ACHN (cell line): Measurements from ENCODE around the gene NEUROG1.
"Not testable (repeated sequence)": the region's sequence is repeated elsewhere in the genome, so short reads cannot be mapped to it uniquely, and the experiment has no call there.

Experiments used
- DNase-seq: peaks from one replicate; pipeline ENCODE4 v3.0.0-alpha.2; 2015
- in situ Hi-C: cut with HindIII; loops from 2 replicates; pipeline ENCODE4 v1.10.0; 2017; ENCODE audit warnings: low sequenced_read_pairs, low pct_ligation_motif_present, low pct_unique_long_range_greater_than_20kb

NEUROG1 gene

GRCh38 chr5:135545099-135545498 lies 9.3 kb upstream of the NEUROG1 start:
- DNase-seq: no peak
- in situ Hi-C loops: no loop called here

DNA sequence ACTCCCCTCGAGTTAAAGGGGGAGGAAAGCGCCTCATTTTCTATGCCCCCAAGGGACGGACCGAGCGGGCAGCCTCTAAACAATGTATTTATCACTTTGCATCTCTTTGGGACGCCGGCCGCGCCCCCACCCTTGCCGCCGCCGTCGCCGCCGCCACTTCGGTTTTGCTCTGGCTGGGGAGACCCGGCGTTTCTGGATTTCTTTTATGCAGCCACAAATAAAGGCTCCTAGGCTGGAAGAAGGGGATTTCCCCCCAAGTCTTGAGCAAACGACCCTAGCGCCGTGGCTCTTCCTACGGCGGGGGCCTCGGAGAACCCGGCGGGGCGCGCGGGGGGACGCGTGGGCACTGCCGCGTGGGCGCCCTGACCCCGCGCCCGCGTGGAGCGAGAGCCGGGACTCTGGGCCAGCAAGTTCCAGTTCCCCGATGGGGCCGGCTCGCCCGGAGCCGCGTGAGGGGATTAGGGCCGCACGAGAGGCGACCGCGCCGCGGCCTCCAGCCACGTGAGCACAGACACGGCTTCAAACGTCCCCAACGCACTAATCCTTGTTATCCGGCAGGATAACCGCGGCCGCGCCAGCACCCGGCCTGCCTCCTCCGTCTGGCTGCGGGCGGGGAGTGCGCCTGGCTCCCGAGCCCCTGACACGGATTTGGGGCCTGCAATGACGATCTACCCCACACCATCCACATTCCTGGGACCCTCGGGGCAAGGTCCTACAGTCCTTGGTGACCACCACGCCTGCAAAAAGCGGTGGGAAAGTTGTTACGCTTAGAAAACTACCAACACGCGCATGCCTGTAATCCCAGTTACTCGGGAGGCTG lies 7.9 kb upstream of the NEUROG1 start:
- in situ Hi-C loops: no loop called here
- DNase-seq: no peak

GRCh38 chr5:135543001-135543484 lies 7.3 kb upstream of the NEUROG1 start:
- in situ Hi-C loops: no loop called here
- no peak for DNase-seq

- no peak for DNase-seq
- in situ Hi-C loops: no loop called here
Observed at GRCh38 chr5:135541807-135542502, 6.2 kb upstream of the NEUROG1 start.

DNA sequence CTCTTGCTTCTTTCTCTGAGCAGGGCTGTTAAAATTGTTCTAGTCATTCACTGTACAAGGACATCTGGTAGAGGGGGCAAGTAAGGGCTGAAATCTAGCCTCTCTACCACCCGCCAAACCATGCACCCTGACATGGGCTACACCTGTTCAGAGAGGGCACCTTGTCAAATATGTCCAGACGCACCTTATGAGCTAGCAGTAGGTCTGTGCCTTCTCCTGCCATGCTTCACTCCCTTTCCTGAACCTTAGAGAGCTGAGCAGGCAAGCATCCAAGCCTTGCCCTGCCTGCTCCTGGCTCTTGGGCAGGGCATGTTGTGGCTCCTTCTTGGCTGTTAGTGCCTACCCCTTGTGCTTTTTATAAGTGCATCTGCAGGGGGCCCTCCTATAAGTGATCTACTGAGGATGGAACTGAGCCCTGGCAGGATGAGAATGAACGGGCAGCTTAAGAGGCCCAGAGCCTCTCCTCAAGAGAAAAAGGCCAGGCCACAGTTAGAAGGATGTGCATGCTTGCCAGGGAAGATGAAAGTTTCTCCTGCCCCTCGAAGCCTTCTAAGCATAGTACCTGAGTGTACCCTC lies 3.8 kb upstream of the NEUROG1 start:
- in situ Hi-C loops: no loop called here
- no peak for DNase-seq

- in situ Hi-C loops: no loop called here
- no peak for DNase-seq
Observed at GRCh38 chr5:135538261-135538660, 2.5 kb upstream of the NEUROG1 start.

- in situ Hi-C loops: no loop called here
Observed at GRCh38 chr5:135537745-135538144, 2.0 kb upstream of the NEUROG1 start.

GRCh38 chr5:135537271-135537670 lies 1.5 kb upstream of the NEUROG1 start:
- DNase-seq: no peak
- in situ Hi-C loops: no loop called here

More at GRCh38 chr5:135537745-135538144, 2.0 kb upstream of the NEUROG1 start:
- DNase-seq: no peak

- in situ Hi-C loops: no loop called here
- DNase-seq: no peak
Observed at GRCh38 chr5:135535420-135535819, 344 bp downstream of the NEUROG1 start.

DNA sequence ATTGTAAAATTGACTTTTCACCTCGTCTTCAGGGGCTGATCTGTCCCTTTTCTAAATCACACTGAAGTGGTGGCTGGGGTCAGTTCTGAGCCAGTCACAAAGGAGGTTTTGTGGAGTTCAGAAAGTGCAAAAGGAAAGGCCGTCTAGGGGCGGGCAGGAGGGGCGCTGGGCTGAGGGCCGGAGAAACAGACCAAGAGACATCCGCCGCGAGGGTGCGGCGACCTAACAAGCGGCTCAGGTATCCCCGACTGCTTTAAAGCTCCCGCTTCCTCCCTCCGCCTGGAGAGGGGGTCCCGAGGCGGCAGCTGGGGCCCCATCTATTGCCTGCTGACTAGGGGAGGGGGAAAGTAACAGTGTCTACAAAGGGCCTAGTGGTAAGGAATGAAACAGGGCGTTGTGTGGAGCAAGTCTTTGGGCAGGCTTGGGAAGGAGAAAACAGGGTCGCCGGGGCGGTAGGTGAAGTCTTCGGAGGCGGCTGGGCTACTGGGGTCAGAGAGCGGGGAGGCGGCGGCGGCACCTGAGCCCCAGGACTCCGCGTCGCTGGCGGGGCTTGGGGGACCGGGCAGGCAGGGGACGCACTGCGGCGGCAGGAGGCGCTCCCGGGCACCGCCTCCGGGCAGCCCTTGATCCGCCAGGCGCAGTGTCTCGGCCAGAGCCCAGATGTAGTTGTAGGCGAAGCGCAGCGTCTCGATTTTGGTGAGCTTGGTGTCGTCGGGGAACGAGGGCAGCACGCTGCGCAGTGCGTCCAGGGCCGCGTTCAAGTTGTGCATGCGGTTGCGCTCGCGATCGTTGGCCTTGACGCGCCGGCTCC lies 950 bp downstream of the NEUROG1 start:
- no peak for DNase-seq
- in situ Hi-C loops: no loop called here

GRCh38 chr5:135533794-135534193 lies 2.0 kb downstream of the NEUROG1 start:
- in situ Hi-C loops: no loop called here
- no peak for DNase-seq

DNA sequence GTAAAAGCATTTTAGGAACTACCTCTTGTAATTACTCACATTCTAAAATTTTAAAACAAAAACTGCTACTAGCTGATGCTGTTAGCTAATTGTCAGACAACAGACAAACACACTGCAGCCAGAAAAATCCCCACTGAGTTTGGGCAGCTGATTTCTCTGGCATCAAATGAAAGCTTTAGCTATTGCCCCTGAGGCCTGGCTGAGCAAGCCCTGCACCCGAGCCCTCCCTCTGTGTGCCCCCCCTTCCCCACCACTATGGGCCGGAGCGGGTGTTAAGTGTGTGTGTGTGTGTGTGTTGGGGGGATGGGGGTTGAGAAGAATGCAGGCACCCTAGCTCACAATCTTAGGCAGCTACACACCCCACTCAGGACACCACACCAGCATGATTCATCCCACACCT lies 2.4 kb downstream of the NEUROG1 start:
- DNase-seq: no peak
- in situ Hi-C loops: no loop called here

DNA sequence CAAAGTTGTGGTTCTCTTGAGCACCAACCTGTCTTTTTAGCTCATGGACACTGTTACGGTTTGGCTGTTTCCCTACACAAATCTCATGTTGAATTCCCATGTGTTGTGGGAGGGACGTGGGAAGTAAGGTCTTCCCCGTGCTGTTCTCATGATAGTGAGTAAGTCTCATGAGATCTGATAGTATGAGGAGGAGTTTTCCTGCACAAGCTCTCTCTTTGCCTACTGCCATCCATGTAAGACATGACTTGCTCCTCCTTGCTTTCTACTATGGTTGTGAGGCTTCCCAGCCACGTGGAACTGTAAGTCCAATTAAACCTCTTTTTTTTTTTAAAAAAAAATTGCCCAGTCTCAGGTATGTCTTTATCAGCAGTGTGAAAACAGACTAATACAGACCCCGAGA lies 6.2 kb downstream of the NEUROG1 start:
- in situ Hi-C loops, DNase-seq: not testable (repeated sequence)

DNA sequence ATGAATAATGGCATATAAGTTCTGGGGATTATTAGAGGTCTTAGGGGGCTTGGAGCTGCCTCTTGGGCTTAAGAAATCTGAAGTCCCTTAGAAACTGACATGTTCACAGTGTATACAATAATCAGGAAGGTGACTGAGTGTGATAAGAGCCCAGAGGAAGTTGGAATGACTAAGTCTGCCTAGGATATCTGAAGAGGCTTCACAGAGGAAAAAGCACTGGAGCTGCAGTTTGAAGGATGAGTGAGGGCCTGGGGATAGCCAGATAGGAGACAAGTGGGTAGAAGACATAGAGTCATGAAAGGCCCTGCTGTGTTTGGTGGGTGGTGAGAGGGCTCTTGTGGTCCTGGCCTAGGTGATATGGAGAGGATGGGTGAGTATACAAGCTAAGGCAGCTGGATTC lies 8.8 kb downstream of the NEUROG1 start:
- in situ Hi-C loops: no loop called here
- no peak for DNase-seq

GRCh38 chr5:135521964-135522363 lies 13.8 kb downstream of the NEUROG1 start:
- no peak for DNase-seq
- in situ Hi-C loops: no loop called here

- DNase-seq: no peak
- in situ Hi-C loops: no loop called here
Observed at GRCh38 chr5:135517631-135518030, 18.1 kb downstream of the NEUROG1 start.

GRCh38 chr5:135514116-135514515 lies 21.6 kb downstream of the NEUROG1 start:
- no peak for DNase-seq
- in situ Hi-C loops: no loop called here

- no peak for DNase-seq
- in situ Hi-C loops: no loop called here
Observed at GRCh38 chr5:135511761-135512575, 23.8 kb downstream of the NEUROG1 start.
